ENCODE results near the gene TMEM263.
A peak's percentile ranks its signal among the peaks of the same experiment; 100 is the strongest.
"Not testable (repeated sequence)": the region's sequence is repeated elsewhere in the genome, so short reads cannot be mapped to it uniquely, and the experiment has no call there.

Gene TMEM263

DNA sequence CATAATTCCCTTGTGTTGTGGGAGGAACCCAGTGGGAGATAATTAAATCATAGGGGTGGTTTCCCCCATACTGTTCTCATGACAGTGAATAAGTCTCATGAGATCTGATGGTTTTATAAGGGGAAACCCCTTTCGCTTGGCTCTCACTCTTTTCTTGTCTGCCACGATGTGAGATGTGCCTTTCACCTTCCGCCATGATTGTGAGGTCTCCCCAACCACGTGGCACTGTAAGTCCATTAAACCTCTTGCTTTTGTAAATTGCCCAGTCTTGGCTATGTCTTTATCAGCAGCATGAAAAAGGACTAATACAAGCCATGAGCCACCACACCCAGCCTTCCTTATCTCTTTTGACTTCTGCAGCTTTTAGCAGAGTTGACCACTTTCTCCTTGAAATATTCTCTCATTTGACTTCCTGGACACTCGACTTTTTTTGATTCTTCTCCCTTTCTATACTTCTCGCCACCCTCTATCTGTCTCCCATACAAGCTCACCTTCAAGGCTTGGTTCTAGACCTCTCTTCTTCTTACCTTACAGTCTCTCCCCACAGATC lies 29.0 kb downstream of the TMEM263 start:
- no peak for DNase-seq (ENCODE audit: low read depth)
- TF ChIP-seq CTCF (IDR thresholded peaks at IDR 0.05; ENCODE audit: insufficient read depth, low read depth, low read length, missing control alignments), result no peak
- no peak overlapping the region for H3K4me3 ChIP-seq (ENCODE audit: low read length)

GRCh38 chr12:106985479-106985878 lies 29.8 kb downstream of the TMEM263 start:
- TF ChIP-seq CTCF (IDR thresholded peaks at IDR 0.05; ENCODE audit: insufficient read depth, low read depth, low read length, missing control alignments), result no peak
- no peak for DNase-seq (ENCODE audit: low read depth)
- H3K4me3 ChIP-seq (ENCODE audit: low read length), result no peak overlapping the region

GRCh38 chr12:106986135-106986534 lies 30.4 kb downstream of the TMEM263 start:
- TF ChIP-seq CTCF (IDR thresholded peaks at IDR 0.05; ENCODE audit: insufficient read depth, low read depth, low read length, missing control alignments), result no peak
- peak overlapping the region; percentile 72 for H3K4me3 ChIP-seq (ENCODE audit: low read length)
- no peak for DNase-seq (ENCODE audit: low read depth)

GRCh38 chr12:106986625-106987389 lies 31.1 kb downstream of the TMEM263 start, which contains the start of gene MTERF2:
Gene MTERF2 (minus strand): TSS chr12:106987146. CDS start chr12:106978714, 8,432 bp downstream.
- no peak for TF ChIP-seq CTCF (IDR thresholded peaks at IDR 0.05; ENCODE audit: insufficient read depth, low read depth, low read length, missing control alignments)
- peak within 1 kb of the TSS; percentile 72 for H3K4me3 ChIP-seq (ENCODE audit: low read length)
- DNase-seq (ENCODE audit: low read depth), result peak; percentile 94

GRCh38 chr12:106987846-106988245 lies 32.1 kb downstream of the TMEM263 start:
- H3K4me3 ChIP-seq (ENCODE audit: low read length), result no peak overlapping the region
- no peak for TF ChIP-seq CTCF (IDR thresholded peaks at IDR 0.05; ENCODE audit: insufficient read depth, low read depth, low read length, missing control alignments)
- DNase-seq (ENCODE audit: low read depth), result peak; percentile 39

- no peak for DNase-seq (ENCODE audit: low read depth)
- H3K4me3 ChIP-seq (ENCODE audit: low read length), result no peak overlapping the region
- TF ChIP-seq CTCF (IDR thresholded peaks at IDR 0.05; ENCODE audit: insufficient read depth, low read depth, low read length, missing control alignments), result no peak
Observed at GRCh38 chr12:106994579-106995220, 39.0 kb downstream of the TMEM263 start.

- DNase-seq (ENCODE audit: low read depth); H3K4me3 ChIP-seq (ENCODE audit: low read length): not testable (repeated sequence)
Observed at GRCh38 chr12:106996102-106996501, 40.4 kb downstream of the TMEM263 start.
